Nucleus accumbens (tissue), 56 donors: Measurements from ENCODE around the gene FBXW12.
"Not testable (repeated sequence)": the region's sequence is repeated elsewhere in the genome, so short reads cannot be mapped to it uniquely, and the experiment has no call there.

Experiments used
- DNase-seq, 56 donors: peaks; one replicate each; lab custom pipeline; 2025; lab: John Stamatoyannopoulos, UW

FBXW12 gene

GRCh38 chr3:48372377-48372770 lies 355 bp downstream of the FBXW12 start:
- DNase-seq, result no peak

GRCh38 chr3:48372862-48373435 lies 930 bp downstream of the FBXW12 start:
- DNase-seq, result no peak

GRCh38 chr3:48387634-48388033 lies 15.6 kb downstream of the FBXW12 start:
- DNase-seq, result no peak

DNA sequence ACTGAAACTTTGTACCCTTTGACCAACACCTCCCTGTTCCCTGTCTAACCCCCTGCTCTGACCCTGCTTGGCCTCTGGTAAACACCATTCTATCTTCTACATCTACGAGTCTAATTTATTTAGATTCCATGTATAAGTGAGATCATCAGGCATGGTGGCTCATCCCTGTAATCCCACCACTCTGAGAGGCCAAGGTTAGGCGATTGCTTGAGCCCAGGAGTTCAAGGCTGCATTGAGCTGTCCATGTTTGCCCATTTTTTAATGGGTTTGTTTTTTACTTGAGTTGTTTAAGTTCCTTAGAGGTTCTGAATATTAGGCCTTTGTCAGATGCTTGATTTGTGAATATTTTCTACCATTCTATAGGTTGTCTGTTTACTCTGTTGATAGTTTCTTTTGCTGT lies 16.9 kb downstream of the FBXW12 start:
- no peak for DNase-seq

DNA sequence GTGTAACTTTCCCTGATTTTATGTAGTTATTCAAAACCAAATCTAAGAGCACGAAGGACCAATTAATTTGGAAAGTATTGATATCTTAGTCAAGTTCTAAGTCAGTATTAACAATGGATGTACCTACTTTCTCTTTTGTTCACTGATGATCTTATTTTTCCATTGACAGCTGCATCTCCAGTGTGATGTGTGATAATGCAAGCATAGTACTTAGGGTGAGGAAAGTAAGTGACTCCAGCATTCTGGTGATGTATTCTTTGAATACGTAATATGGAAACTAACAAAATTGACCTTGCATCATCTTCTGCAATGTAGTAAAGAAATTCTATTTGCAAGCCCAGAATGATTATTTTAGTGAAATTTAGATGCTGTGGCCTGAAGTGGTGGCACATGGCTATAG lies 22.4 kb downstream of the FBXW12 start:
- no peak for DNase-seq

- no peak for DNase-seq
Observed at GRCh38 chr3:48395714-48396113, 23.7 kb downstream of the FBXW12 start.

- DNase-seq, result no peak
Observed at GRCh38 chr3:48397767-48398681, 26.0 kb downstream of the FBXW12 start.

DNA sequence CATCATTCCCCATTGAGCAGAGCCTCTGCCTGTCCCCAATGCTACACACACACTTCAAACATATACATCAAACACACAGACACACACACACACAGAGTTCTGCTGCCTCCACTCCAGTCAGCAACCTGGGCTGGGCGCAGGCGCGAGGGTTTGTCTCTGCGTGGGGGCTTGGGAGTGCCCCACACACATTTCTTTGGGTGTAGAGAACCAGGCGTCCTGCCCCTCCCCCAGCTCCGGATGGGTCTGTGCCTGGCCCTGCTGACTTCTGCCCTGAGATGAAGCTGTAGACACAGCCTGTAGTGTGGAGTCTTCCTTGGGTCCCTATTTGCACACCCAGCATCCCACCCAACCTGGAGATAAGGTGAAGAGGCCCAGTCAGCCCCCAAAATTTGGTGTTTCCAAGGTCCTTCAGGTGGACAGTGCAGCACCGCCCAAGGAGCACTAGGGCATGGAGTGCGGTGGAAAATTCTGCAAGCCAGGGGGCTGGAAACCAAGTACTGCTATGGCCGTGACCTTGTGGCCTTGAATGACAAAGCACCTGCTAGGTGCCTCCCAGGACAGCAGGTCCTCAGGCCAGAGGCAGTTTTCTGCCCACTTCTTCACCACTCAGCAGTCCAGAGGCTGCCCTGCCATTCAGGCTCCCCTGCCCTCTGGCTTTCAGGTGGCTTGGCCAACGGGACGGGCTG lies 26.8 kb downstream of the FBXW12 start:
- peak in 1 of 56 donors; percentile 14 for DNase-seq

DNA sequence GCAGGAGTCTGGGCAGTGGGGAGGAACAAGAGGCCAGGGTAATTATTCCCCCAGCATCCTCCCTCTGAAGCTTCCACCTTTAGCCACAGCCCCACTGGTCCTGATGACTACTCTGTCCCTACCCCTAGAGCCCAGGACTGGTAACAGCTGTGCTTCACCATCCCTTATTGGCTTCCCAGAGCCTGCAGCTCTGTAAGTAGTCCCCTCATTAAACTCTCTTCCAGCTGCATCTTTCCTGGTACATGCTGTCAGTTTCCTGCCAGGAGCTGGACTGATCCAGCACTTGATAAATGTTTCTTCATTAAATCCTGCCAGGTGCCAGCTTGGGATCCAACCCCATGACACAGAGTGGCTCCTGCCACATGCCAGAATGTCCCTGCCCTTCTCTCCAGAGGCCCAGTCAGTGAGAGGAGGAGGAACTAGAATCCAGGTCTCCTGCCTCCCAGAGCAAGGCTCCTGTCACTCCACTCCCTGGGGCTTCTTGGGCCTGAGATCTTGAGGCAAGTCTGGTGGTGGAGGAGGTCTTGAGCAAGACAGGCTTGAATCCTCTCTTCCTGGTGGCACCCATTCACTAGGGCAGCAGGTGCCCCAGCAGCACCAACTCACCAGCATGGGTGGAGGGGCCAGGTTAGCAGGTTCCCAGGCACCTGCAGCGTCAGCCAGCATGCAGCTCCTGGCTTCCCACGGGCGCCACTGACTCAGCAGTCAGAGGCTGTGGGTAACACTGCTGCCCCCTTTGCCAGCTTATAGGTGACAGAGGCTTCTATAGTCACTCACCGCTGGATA lies 27.6 kb downstream of the FBXW12 start:
- peak in 4 of 56 donors; percentile 4 to 28 (median 16) for DNase-seq

- peak in 24 of 56 donors; percentile 4 to 70 (median 31) for DNase-seq
Observed at GRCh38 chr3:48400824-48401433, 28.9 kb downstream of the FBXW12 start.

GRCh38 chr3:48401434-48401901 lies 29.4 kb downstream of the FBXW12 start:
- not testable (repeated sequence) for DNase-seq

GRCh38 chr3:48402281-48402732 lies 30.3 kb downstream of the FBXW12 start:
- DNase-seq, result peak in 6 of 56 donors; percentile 14 to 63 (median 32)

GRCh38 chr3:48402907-48403306 lies 30.9 kb downstream of the FBXW12 start:
- no peak for DNase-seq

DNA sequence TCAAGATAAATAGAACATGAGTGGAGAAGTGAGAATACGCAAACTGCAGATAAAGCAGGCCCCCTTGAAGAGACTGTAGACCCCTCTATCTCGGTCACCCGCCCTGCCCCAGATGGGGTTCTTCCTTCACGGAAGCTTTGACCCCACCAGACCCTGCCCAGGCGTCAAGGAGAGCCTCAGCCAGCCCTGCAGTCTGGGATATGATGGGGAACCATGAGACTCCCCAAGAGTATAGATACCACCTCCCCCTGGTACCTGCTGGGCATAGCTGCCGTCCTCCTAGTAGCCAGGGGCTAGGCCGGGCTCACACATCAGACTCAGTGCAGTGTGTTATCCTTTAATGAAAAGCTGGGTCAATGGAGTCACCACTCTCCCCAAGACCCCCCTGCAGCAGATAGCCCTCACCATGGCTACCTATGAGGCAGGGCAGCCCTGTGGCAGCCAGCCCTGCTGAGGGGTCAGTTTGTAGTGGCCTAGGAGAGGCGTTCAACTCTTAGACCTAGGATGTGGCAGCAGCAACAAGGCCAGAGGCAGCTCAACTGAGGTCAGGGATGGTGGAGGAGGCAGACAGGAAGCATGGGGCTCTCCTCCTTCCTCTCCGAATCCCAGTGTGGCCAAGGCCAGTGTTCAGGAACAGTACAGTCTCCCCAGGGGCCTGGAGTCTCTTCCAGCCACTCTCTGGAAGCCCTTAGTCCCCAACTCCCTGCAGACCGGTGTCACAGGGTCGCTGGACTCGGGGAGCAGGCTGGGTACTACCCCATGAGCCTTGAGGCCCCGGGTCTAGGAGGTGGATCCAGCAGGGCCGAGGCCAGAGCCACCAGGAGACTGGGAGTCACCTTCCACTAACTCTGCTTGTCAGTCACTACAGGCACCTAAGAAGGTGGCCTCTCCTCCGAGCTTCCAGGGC lies 31.8 kb downstream of the FBXW12 start:
- DNase-seq, result no peak

GRCh38 chr3:48404440-48405342 lies 32.7 kb downstream of the FBXW12 start:
- peak in 3 of 56 donors; percentile 8 to 15 (median 11) for DNase-seq

DNA sequence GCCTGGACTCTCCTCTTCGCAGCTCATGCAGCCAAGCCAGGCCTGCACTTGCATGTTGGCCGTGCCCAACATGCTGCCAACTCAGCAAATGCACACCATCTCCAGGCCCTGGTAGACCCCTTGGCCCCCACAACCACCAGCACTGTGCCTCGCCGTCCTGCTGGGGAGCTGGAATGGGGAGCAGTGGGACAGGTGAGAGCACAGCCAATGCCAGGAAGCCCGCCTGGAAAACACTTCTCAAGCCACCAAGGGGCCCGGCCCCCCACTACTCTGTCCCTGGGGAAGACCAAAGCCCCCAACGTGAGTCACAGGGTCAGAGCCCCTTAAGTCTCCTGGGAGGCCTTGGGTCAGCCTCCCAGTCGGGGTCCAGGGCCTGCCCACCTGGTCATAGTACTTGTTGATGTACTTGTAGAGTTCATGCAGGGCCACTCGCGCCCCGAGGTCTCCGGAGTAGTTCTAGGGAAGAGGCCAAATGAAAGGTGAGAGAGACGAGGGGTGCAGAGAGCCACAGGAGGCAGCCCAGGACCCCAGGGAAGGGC lies 33.4 kb downstream of the FBXW12 start:
- peak in 1 of 56 donors; percentile 8 for DNase-seq

DNA sequence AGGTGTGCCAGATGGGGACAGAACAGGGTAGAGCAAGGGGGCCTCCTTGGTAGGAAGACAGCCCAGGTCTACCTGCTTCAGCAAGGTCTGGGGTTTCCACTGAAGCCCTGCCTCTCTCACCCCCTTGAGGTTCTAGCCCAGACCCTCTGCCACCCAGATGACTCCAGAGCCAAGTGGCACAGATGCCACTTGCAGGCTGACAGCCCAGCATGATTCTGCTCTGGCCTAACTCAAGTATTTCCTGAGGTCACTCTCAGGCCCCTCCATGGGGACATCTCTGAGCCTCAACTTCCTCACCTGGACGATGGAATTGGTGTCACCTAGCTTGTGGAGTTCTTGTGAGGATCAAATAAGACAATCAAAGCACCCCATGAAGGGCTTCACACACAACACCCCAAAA lies 34.0 kb downstream of the FBXW12 start:
- no peak for DNase-seq
